Measurements from ENCODE around the gene ARHGAP15. TPM values are rescaled to one million over a fixed set of nuclear protein-coding genes. Genes with fewer than 3 reads are reported as not detected.

Gene ARHGAP15
- total and polyA plus RNA-seq, 12 donors: 1.3 to 7.7 (median 2.8) TPM

DNA sequence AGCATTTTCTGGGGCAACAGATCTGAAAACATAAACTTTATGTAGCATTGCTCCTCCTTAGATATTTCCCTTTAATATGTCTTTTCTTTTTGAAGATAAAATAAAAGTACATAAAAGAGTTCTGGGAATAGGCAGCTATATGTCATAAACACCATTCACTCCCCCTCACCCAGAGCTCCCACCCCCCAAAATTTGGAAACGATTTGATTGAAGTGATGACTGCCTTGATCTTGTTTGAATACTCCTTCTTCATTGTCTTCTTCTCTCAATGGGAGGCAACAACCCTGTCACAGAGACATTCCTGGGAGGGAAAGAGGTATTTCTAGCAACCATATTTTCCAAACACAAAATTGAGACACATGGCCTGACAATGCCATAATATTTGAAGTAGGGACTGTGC, 369.3 kb downstream of the ARHGAP15 start:
- intact Hi-C loops (cut with DNase I): no loop called here
- DNase-seq (no peak), ATAC-seq (no peak)
- peaks cover 0 to under 1% (median 0%) of the 10 kb centered on the region in 11 donors for H3K9me3 ChIP-seq
- no peaks in the 10 kb centered on the region for H3K27me3 ChIP-seq
- H3K4me3 ChIP-seq: no peak overlapping the region
- H3K4me1 ChIP-seq: no peaks in the 10 kb centered on the region
- H3K27ac ChIP-seq: no peak overlapping the region
- WGBS, 2 donors: 59 to 71% methylated on average over 1 of the region's 1 CpG
- TF ChIP-seq, protein P1, sequence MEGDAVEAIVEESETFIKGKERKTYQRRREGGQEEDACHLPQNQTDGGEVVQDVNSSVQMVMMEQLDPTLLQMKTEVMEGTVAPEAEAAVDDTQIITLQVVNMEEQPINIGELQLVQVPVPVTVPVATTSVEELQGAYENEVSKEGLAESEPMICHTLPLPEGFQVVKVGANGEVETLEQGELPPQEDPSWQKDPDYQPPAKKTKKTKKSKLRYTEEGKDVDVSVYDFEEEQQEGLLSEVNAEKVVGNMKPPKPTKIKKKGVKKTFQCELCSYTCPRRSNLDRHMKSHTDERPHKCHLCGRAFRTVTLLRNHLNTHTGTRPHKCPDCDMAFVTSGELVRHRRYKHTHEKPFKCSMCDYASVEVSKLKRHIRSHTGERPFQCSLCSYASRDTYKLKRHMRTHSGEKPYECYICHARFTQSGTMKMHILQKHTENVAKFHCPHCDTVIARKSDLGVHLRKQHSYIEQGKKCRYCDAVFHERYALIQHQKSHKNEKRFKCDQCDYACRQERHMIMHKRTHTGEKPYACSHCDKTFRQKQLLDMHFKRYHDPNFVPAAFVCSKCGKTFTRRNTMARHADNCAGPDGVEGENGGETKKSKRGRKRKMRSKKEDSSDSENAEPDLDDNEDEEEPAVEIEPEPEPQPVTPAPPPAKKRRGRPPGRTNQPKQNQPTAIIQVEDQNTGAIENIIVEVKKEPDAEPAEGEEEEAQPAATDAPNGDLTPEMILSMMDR (IDR thresholded peaks at IDR 0.05): no peak
- no peaks in the 10 kb centered on the region for H3K36me3 ChIP-seq

DNA sequence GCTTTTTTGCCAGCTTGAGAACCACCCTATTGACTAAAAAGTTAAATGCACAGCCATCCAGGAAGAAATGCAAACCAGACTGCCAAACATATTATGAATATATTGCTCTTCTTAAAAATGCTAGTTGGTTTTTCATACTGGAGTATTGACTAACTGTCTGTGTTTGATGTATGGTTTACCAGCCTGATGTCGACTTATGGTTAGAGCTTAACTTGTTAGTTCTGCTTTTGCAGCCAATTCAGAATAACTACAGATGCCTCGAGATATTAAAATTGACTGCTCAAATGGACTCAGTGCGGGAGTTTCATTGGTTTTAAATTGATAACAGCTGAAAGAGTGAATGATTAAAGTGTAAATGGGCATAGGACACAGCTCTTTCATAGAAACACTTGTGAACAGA, 369.8 kb downstream of the ARHGAP15 start:
- 78 to 88% methylated on average over 3 of the region's 3 CpGs for WGBS, 2 donors
- intact Hi-C loops (cut with DNase I): no loop called here
- DNase-seq (no peak), ATAC-seq (no peak)
- Histone ChIP-seq H3K27me3 (no peaks in the 10 kb centered on the region), H3K9me3 (no peaks in the 10 kb centered on the region), H3K36me3 (no peaks in the 10 kb centered on the region), H3K27ac (no peak overlapping the region), H3K4me3 (no peak overlapping the region), H3K4me1 (no peaks in the 10 kb centered on the region)
- TF ChIP-seq, protein P1 (IDR thresholded peaks at IDR 0.05): no peak

DNA sequence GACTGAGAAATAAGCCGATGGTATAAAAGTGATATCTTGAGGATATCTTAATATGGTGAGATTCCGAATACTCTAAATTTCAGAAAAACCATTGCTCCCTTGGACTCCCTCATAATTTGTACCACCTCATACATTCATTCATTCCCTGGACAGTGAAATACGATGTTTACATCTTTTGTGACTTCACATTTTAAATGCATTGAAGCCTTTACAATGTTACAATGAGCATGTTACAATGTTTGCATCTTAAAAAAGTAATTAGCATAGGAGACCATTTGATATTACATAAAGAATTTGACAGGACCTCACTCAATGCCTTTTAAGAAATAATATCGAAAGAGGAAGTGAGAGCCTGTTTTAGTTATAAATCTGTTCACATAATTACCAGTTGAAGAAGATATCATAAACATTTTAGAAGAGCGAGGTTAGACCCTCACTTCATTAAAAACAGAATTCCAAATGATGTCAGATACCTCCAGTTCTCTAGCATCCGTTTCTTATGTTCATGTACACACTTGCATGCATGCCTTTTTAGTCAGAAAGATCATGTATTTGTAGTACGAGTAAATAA, 372.0 kb downstream of the ARHGAP15 start:
- no peaks in the 10 kb centered on the region for H3K27me3 ChIP-seq
- DNase-seq: no peak
- no peaks in the 10 kb centered on the region for H3K4me1 ChIP-seq
- intact Hi-C loops (cut with DNase I): no loop called here
- 90 to 93% methylated on average over 7 of the region's 7 CpGs for WGBS, 2 donors
- TF ChIP-seq, protein P1 (IDR thresholded peaks at IDR 0.05): no peak
- H3K27ac ChIP-seq: no peak overlapping the region
- H3K4me3 ChIP-seq: no peak overlapping the region
- ATAC-seq: no peak
- no peaks in the 10 kb centered on the region for H3K9me3 ChIP-seq
- H3K36me3 ChIP-seq: no peaks in the 10 kb centered on the region

DNA sequence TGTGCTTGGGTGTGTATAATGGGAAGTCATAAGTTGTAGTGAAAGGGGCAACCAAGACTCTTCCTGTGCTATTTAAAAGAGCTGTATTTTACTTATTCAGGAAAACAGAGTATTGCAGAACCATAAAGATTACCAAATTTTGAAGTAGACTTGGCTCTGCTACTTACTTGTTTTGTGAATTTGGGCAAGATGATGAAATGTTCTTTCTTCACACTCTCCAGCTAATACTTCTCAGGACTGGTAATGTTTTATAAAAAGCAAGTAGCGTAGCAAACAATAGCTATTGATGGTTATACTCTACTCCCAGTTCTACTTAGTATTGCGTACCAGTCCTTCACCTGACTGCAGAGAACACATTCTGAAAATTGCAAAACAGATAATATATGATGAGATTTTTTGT, 374.1 kb downstream of the ARHGAP15 start:
- intact Hi-C loops (cut with DNase I): no loop called here
- H3K27ac ChIP-seq: no peak overlapping the region
- peak in 1 of 8 donors; percentile 57 for ATAC-seq

More for the DNA sequence above, 374.1 kb downstream of the ARHGAP15 start:
- Histone ChIP-seq H3K27me3 (no peaks in the 10 kb centered on the region), H3K4me3 (no peak overlapping the region), H3K4me1 (no peaks in the 10 kb centered on the region), H3K36me3 (no peaks in the 10 kb centered on the region), H3K9me3 (no peaks in the 10 kb centered on the region)
- TF ChIP-seq, protein P1 (IDR thresholded peaks at IDR 0.05): no peak
- DNase-seq: no peak
- WGBS, 2 donors: 90 to 92% methylated on average over 2 of the region's 2 CpGs

Data from heart right ventricle (tissue), 16 donors.